Mesenchymal stem cell (in vitro differentiated cells and primary cell): ENCODE measurements around the gene KCNK2.

Source experiments
- DNase-seq: peaks from one replicate; pipeline ENCODE4 v3.0.0-alpha.2; 2013
- H2AFZ ChIP-seq: one replicate; pipeline ENCODE4 v1.6.1; 2013; ENCODE audit warnings: low read depth, mild to moderate bottlenecking, control low read depth, inconsistent platforms, low read length, moderate library complexity
- H2AK5ac ChIP-seq: 2 replicates; pipeline ENCODE4 v1.6.1; 2013; ENCODE audit warnings: low read length, moderate library complexity, mild to moderate bottlenecking, inconsistent platforms; ENCODE audit not compliant: severe bottlenecking
- H2BK120ac ChIP-seq: one replicate; pipeline ENCODE4 v1.6.1; 2013; ENCODE audit warnings: low read depth, mild to moderate bottlenecking, inconsistent platforms, low read length, moderate library complexity
- H2BK12ac ChIP-seq, 2 experiments: one replicate each; pipeline ENCODE4 v1.6.1; 2013; ENCODE audit warnings: inconsistent platforms in 2 of 2, low read length in 2 of 2, mild to moderate bottlenecking in 2 of 2, moderate library complexity in 2 of 2, control low read depth in 1 of 2
- H2BK15ac ChIP-seq: one replicate; pipeline ENCODE4 v1.6.1; 2013; ENCODE audit warnings: mild to moderate bottlenecking, low read depth, inconsistent platforms; ENCODE audit not compliant: poor library complexity, severe bottlenecking
- H2BK5ac ChIP-seq: 2 replicates; pipeline ENCODE4 v1.6.1; 2013; ENCODE audit warnings: low read depth, mild to moderate bottlenecking, low read length, control low read depth, inconsistent platforms; ENCODE audit not compliant: poor library complexity, severe bottlenecking
- H3K14ac ChIP-seq, 2 experiments: one replicate each; pipeline ENCODE4 v1.6.1; 2013; ENCODE audit warnings: inconsistent platforms in 2 of 2, low read length in 2 of 2, control low read depth in 1 of 2, mild to moderate bottlenecking in 1 of 2, moderate library complexity in 1 of 2
- H3K18ac ChIP-seq, 2 experiments: one replicate each; pipeline ENCODE4 v1.6.1; 2013; ENCODE audit warnings: inconsistent platforms in 2 of 2, low read length in 2 of 2, control low read depth in 1 of 2, low read depth in 1 of 2, mild to moderate bottlenecking in 1 of 2
- H3K23ac ChIP-seq, 2 experiments: one replicate each; pipeline ENCODE4 v1.6.1; 2013; ENCODE audit warnings: inconsistent platforms in 2 of 2, low read length in 2 of 2, mild to moderate bottlenecking in 2 of 2, moderate library complexity in 2 of 2, control low read depth in 1 of 2
- H3K27ac ChIP-seq: 2 replicates; pipeline ENCODE4 v1.5.1; 2013; ENCODE audit warnings: mild to moderate bottlenecking, moderate library complexity, low read length, control low read depth, inconsistent platforms; ENCODE audit not compliant: poor library complexity, severe bottlenecking
- H3K27me3 ChIP-seq, 2 experiments: 2 replicates each; pipeline versions ENCODE4 v1.6.1 to v1.7.0; 2013; ENCODE audit warnings: low read length in 2 of 2, mild to moderate bottlenecking in 2 of 2, moderate library complexity in 2 of 2, control low read depth in 1 of 2, inconsistent platforms in 1 of 2; ENCODE audit not compliant: control insufficient read depth in 1 of 2, insufficient read depth in 1 of 2
- H3K36me3 ChIP-seq, 2 experiments: 2 replicates each; pipeline versions ENCODE4 v1.6.1 to v1.7.0; 2013; ENCODE audit warnings: low read length in 2 of 2, control low read depth in 1 of 2, inconsistent platforms in 1 of 2, low read depth in 1 of 2, mild to moderate bottlenecking in 1 of 2; ENCODE audit not compliant: insufficient read depth in 2 of 2, control insufficient read depth in 1 of 2
- H3K4ac ChIP-seq, 2 experiments: one replicate each; pipeline ENCODE4 v1.6.1; 2013; ENCODE audit warnings: inconsistent platforms in 2 of 2, low read length in 2 of 2, mild to moderate bottlenecking in 2 of 2, moderate library complexity in 2 of 2, control low read depth in 1 of 2, low read depth in 1 of 2
- H3K4me1 ChIP-seq: 2 replicates; pipeline ENCODE4 v1.6.1; 2013; ENCODE audit warnings: low read depth, low read length, control low read depth; ENCODE audit not compliant: control insufficient read depth, insufficient read depth
- H3K4me2 ChIP-seq: 2 replicates; pipeline ENCODE4 v1.6.1; 2013; ENCODE audit warnings: low read length, mild to moderate bottlenecking, inconsistent platforms; ENCODE audit not compliant: poor library complexity, severe bottlenecking
- H3K4me3 ChIP-seq, 2 experiments: 2 replicates each; pipeline versions ENCODE4 v1.5.1 to v1.7.0; 2013; ENCODE audit warnings: low read length in 2 of 2, mild to moderate bottlenecking in 2 of 2, control low read depth in 1 of 2, low read depth in 1 of 2; ENCODE audit not compliant: insufficient read depth in 1 of 2
- H3K79me1 ChIP-seq: replicated peaks from 2 replicates; pipeline ENCODE4 v1.6.1; 2013; ENCODE audit warnings: mild to moderate bottlenecking, control low read depth, low read length, inconsistent platforms; ENCODE audit not compliant: poor library complexity, severe bottlenecking
- H3K9ac ChIP-seq: 2 replicates; pipeline ENCODE4 v1.7.0; 2013; ENCODE audit warnings: mild to moderate bottlenecking, low read length, moderate library complexity
- H3K9me3 ChIP-seq: 2 replicates; pipeline ENCODE4 v1.7.0; 2013; ENCODE audit warnings: mild to moderate bottlenecking, low read length; ENCODE audit not compliant: control insufficient read depth
- H4K8ac ChIP-seq: one replicate; pipeline ENCODE4 v1.6.1; 2013; ENCODE audit warnings: inconsistent platforms, mild to moderate bottlenecking, low read length, moderate library complexity
- H4K91ac ChIP-seq: one replicate; pipeline ENCODE4 v1.6.1; 2013; ENCODE audit warnings: mild to moderate bottlenecking, low read length, inconsistent platforms
- WGBS: methylation state at CpG from one replicate; pipeline ENCODE4 v1.1.7; 2013; ENCODE audit warnings: mixed read lengths; 5-methylcytosine and 5-hydroxymethylcytosine counted together

KCNK2 gene

DNA sequence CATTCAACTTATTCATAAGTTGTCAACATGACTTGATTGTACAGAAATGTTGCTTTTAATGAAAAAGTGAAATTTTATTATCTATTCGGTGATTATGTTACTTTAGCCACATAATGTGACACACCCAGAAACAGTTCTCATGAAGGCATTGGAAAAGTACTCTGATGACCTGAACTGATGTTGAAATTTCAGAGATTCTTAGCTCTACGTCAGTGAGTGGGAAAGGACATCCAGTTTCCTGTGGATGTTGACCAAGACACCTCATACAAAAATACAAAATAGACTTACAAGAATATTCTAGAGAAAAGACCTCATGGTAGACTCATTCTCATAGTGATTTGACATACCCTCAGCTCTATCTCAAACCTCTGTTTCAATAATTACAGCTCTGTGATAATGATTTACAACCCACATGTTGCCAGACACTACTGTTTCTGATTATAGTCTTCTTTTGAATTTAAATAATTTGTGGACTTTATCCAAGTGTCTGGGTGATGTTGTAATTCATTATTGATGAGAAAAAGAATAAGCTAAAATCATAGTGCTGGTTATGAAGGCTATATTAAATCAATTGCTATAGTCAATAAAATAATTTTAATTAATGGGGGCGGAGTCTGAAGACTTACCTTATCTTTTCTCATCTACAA lies 37.3 kb downstream of the KCNK2 start:
- H3K14ac ChIP-seq = no peak overlapping the region
- no peaks in the 10 kb centered on the region for H3K27me3 ChIP-seq
- no peak overlapping the region for H3K18ac ChIP-seq
- no peaks in the 10 kb centered on the region for H3K79me1 ChIP-seq
- H3K9ac ChIP-seq = no peak overlapping the region
- H2BK120ac ChIP-seq = no peak overlapping the region
- no peaks in the 10 kb centered on the region for H3K4me1 ChIP-seq
- H2BK12ac ChIP-seq = no peak overlapping the region
- H3K4ac ChIP-seq = no peak overlapping the region
- H2AK5ac ChIP-seq = no peak overlapping the region
- H3K27ac ChIP-seq = no peak overlapping the region
- no peak overlapping the region for H2BK15ac ChIP-seq
- no peak overlapping the region for H3K23ac ChIP-seq
- H2BK5ac ChIP-seq = no peak overlapping the region
- no peak overlapping the region for H3K4me3 ChIP-seq
- DNase-seq = no peak
- no peak overlapping the region for H2AFZ ChIP-seq
- WGBS = 85% methylated on average over 1 of the region's 3 CpGs
- H3K9me3 ChIP-seq = no peaks in the 10 kb centered on the region
- H3K4me2 ChIP-seq = no peak overlapping the region
- H4K91ac ChIP-seq = no peak overlapping the region
- no peak overlapping the region for H4K8ac ChIP-seq
- no peaks in the 10 kb centered on the region for H3K36me3 ChIP-seq

DNA sequence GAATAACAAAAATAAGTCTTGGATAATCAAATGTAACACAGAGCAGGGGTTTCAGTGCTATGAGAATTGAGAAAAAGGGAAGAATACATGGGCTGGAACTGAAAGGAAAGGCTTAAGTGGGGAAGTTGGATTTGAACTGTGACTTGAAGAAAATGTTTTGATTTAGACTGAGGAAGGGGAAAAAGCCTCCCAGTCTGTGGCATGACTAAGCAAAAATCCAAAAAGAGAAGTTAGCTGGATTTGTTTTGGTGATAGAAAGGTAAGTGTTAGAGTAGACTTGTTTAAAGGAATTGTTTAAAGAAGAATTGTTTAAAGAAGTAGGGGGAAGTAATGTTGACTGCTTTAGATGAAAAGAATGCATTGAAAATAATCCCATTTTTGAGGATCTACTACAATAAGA lies 46.0 kb downstream of the KCNK2 start:
- Histone ChIP-seq H3K4ac (no peak overlapping the region), H3K4me1 (no peaks in the 10 kb centered on the region), H2AFZ (no peak overlapping the region), H2BK5ac (no peak overlapping the region), H3K4me2 (no peak overlapping the region), H2AK5ac (no peak overlapping the region), H3K4me3 (no peak overlapping the region), H3K27me3 (no peaks in the 10 kb centered on the region), H4K91ac (no peak overlapping the region), H3K27ac (no peak overlapping the region), H3K36me3 (peaks cover 0 to 8% of the 10 kb centered on the region in 2 experiments), H3K9ac (no peak overlapping the region), H2BK12ac (no peak overlapping the region), H2BK120ac (no peak overlapping the region), H3K79me1 (no peaks in the 10 kb centered on the region), H3K9me3 (no peaks in the 10 kb centered on the region), H3K14ac (no peak overlapping the region), H3K18ac (no peak overlapping the region), H2BK15ac (no peak overlapping the region), H4K8ac (no peak overlapping the region), H3K23ac (no peak overlapping the region)
- DNase-seq = no peak

DNA sequence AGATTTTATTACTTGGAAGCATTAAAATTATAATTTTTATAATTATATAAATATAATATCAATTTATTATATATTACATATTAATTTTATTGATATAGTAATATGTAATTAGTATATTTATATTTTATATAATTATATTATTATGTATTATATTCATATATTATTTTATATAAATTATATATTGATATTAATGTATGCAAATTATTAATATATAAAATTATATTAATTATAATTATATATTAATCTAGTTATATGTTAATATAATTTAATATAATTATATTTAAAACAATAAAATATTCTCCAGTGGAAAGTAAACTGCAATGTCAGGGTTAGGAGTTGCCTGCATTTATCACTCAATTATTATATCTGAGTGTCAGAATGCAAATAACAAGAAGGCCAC lies 48.8 kb downstream of the KCNK2 start:
- Histone ChIP-seq H3K4me3 (no peak overlapping the region), H3K4me1 (no peaks in the 10 kb centered on the region), H2BK5ac (no peak overlapping the region), H4K91ac (no peak overlapping the region), H2BK120ac (no peak overlapping the region), H4K8ac (no peak overlapping the region), H2BK15ac (no peak overlapping the region), H3K23ac (no peak overlapping the region), H3K79me1 (no peaks in the 10 kb centered on the region), H3K36me3 (peaks cover 0 to 8% of the 10 kb centered on the region in 2 experiments), H3K4ac (no peak overlapping the region), H3K27me3 (no peaks in the 10 kb centered on the region), H2BK12ac (no peak overlapping the region), H2AK5ac (no peak overlapping the region), H3K9ac (no peak overlapping the region), H3K4me2 (no peak overlapping the region), H3K14ac (no peak overlapping the region), H3K27ac (no peak overlapping the region), H3K9me3 (no peaks in the 10 kb centered on the region), H2AFZ (no peak overlapping the region), H3K18ac (no peak overlapping the region)
- DNase-seq = no peak

DNA sequence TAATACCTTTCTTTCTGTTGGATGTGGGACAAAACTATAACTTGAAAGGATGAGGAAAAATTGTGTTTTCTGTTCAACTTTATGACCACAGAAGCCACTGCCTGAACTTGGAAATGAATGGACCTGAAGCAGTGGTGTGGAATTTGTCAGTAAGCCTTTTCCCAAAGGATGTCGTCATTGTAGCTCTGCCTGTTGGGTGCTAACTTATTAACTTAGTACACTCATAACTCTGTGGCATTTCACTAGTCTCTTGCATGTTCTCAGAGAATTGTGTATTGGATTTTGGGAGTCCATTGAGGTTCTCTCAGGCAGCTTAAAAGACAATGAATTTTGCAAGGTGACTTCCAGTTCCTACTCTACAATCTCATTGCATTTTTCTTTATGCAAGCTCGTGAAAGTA lies 49.6 kb downstream of the KCNK2 start:
- Histone ChIP-seq H2AK5ac (no peak overlapping the region), H4K91ac (no peak overlapping the region), H3K18ac (no peak overlapping the region), H3K4me2 (no peak overlapping the region), H3K23ac (no peak overlapping the region), H3K9me3 (no peaks in the 10 kb centered on the region), H2AFZ (no peak overlapping the region), H3K14ac (no peak overlapping the region), H3K27ac (peak overlapping the region; percentile 53), H3K79me1 (no peaks in the 10 kb centered on the region), H2BK120ac (no peak overlapping the region), H4K8ac (no peak overlapping the region), H3K4me3 (no peak overlapping the region), H3K9ac (no peak overlapping the region), H2BK15ac (no peak overlapping the region), H3K36me3 (peaks cover 0 to 3% of the 10 kb centered on the region in 2 experiments), H3K4me1 (no peaks in the 10 kb centered on the region), H3K4ac (no peak overlapping the region), H2BK12ac (no peak overlapping the region), H3K27me3 (no peaks in the 10 kb centered on the region), H2BK5ac (no peak overlapping the region)
- no peak for DNase-seq
- no CpG with 5 or more reads among the region's 2 CpGs for WGBS
